ENCODE results near the gene SLU7.

DNA sequence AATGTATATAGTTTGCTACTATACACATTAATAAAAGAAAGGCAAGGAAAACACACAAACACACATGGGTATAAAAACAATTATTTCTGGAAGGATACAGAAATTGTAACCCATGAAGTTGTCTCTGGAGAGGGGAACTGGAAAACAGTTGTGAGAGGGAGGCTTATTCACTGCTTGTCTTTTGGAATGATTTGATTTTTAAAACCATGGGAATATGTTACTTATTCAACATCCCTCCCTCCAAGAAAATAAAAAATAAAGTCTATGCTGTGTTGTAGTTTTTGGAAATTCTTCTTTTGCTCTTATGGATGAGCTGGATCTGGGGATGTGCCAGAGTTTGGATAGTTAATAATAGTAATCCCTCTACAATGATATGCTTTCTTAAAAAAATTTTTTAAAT is 42.5 kb downstream of the SLU7 start:
- no peak for TF ChIP-seq EP300 (IDR thresholded peaks at IDR 0.05)
- no peak for TF ChIP-seq POLR2A (IDR thresholded peaks at IDR 0.05)
- TF ChIP-seq, protein P1, sequence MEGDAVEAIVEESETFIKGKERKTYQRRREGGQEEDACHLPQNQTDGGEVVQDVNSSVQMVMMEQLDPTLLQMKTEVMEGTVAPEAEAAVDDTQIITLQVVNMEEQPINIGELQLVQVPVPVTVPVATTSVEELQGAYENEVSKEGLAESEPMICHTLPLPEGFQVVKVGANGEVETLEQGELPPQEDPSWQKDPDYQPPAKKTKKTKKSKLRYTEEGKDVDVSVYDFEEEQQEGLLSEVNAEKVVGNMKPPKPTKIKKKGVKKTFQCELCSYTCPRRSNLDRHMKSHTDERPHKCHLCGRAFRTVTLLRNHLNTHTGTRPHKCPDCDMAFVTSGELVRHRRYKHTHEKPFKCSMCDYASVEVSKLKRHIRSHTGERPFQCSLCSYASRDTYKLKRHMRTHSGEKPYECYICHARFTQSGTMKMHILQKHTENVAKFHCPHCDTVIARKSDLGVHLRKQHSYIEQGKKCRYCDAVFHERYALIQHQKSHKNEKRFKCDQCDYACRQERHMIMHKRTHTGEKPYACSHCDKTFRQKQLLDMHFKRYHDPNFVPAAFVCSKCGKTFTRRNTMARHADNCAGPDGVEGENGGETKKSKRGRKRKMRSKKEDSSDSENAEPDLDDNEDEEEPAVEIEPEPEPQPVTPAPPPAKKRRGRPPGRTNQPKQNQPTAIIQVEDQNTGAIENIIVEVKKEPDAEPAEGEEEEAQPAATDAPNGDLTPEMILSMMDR (IDR thresholded peaks at IDR 0.05), result no peak
- TF ChIP-seq POLR2AphosphoS5 (IDR thresholded peaks at IDR 0.05), result no peak
